SH-SY5Y (cell line): Measurements from ENCODE around the gene NFIA.

Experiments
- GATA2 ChIP-seq: IDR thresholded peaks from 2 replicates; pipeline ENCODE4 v1.6.1; 2011; ENCODE audit warnings: mild to moderate bottlenecking, low read depth, low read length
- GATA3 ChIP-seq: IDR thresholded peaks from 2 replicates; pipeline ENCODE4 v1.6.1; 2011; ENCODE audit warnings: low read depth, mild to moderate bottlenecking, low read length, moderate library complexity

DNA sequence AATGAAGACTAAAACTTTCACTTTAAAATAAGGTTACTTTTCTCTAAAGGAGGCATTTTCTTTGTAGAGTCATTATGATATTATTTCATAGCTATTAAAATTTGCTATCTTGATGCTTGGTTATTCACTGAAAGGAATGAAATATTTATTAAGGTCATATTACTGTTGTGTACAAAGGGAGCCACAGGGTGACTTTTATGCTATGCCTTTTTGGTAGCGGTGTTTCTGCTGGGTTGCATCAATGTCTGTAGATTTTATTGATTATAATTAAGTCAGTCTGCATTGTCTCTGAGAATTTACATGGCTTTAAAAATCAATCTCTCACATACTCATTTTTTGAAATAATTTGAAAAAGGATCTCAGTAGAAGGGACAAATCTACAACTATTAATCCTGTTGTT, 84.9 kb downstream of the NFIA start:
- TF ChIP-seq GATA3 = no peak
- no peak for TF ChIP-seq GATA2
